ENCODE results near the gene PDZRN4. TPM values are rescaled to one million over a fixed set of nuclear protein-coding genes. Genes with fewer than 3 reads are reported as not detected.

The PDZRN4 gene
- polyA plus RNA-seq, 3 donors = not detected

DNA sequence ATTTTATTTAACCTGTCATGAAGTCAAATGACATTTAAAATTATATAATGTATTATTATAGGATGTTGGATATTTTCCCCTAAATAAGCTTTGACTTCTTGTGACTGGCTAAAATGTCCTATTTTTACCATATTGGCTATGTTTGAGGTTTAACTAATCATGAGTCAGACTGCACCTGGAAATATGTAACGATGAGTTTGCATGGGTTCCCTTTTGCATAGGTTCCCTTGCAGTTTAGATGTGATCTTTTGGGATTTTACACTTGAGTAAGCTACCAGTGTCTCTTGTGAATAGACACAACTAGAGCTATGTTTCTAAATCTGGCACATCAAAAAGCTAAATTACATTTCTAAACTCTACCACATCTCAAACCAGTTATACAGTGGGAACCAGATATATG is 5.2 kb downstream of the PDZRN4 start:
- Histone ChIP-seq H3K79me2 (ENCODE audit: insufficient read depth, low read length) (no peaks in the 10 kb centered on the region), H3K4me3 (replicated peaks in 1 of 3; ENCODE audit: low read depth in 2 of 3, low read length in 3 of 3) (no peak overlapping the region), H3K27me3 (ENCODE audit: control insufficient read depth in 2 of 2, insufficient read depth in 2 of 2, low read length in 2 of 2) (peaks cover 27 to 41% of the 10 kb centered on the region in 2 donors), H3K27ac (ENCODE audit: low read depth in 1 of 2, low read length in 2 of 2) (no peak overlapping the region), H3K9ac (ENCODE audit: insufficient read depth, low read length, poor library complexity, severe bottlenecking) (no peak overlapping the region), H2AFZ (ENCODE audit: insufficient read depth, low read depth, low read length, poor library complexity, severe bottlenecking) (no peak overlapping the region), H3K4me1 (ENCODE audit: control insufficient read depth in 1 of 2, insufficient read depth in 2 of 2, low read length in 2 of 2) (peaks cover 0 to under 1% of the 10 kb centered on the region in 2 donors), H3K9me3 (replicated peaks in 1 of 2; ENCODE audit: control insufficient read depth in 1 of 2, insufficient read depth in 1 of 2, low read length in 2 of 2) (peaks cover 0 to 14% of the 10 kb centered on the region in 2 donors), H4K20me1 (ENCODE audit: insufficient read depth, low read length) (no peaks in the 10 kb centered on the region), H3K4me2 (replicated peaks; ENCODE audit: extremely low read depth, low read length, poor library complexity, severe bottlenecking) (no peak overlapping the region), H3K36me3 (replicated peaks in 1 of 2; ENCODE audit: control insufficient read depth in 1 of 2, insufficient read depth in 2 of 2, low read length in 2 of 2) (no peaks in the 10 kb centered on the region)
- Mint-ChIP-seq H3K27me3 (ENCODE audit: low read depth in 3 of 3) (peaks cover 27 to 41% (median 28%) of the 10 kb centered on the region in 3 donors), H3K9me3 (peaks cover 0 to 9% (median 0%) of the 10 kb centered on the region in 7 donors), H3K36me3 (no peaks in the 10 kb centered on the region), H3K27ac (no peak overlapping the region), H3K4me3 (no peak overlapping the region), H3K4me1 (peaks cover 14% of the 10 kb centered on the region)
- TF ChIP-seq, protein P1, sequence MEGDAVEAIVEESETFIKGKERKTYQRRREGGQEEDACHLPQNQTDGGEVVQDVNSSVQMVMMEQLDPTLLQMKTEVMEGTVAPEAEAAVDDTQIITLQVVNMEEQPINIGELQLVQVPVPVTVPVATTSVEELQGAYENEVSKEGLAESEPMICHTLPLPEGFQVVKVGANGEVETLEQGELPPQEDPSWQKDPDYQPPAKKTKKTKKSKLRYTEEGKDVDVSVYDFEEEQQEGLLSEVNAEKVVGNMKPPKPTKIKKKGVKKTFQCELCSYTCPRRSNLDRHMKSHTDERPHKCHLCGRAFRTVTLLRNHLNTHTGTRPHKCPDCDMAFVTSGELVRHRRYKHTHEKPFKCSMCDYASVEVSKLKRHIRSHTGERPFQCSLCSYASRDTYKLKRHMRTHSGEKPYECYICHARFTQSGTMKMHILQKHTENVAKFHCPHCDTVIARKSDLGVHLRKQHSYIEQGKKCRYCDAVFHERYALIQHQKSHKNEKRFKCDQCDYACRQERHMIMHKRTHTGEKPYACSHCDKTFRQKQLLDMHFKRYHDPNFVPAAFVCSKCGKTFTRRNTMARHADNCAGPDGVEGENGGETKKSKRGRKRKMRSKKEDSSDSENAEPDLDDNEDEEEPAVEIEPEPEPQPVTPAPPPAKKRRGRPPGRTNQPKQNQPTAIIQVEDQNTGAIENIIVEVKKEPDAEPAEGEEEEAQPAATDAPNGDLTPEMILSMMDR (IDR thresholded peaks at IDR 0.05) = no peak
- intact Hi-C loops (cut with micrococcal nuclease) = no loop called here
- DNase-seq = no peak
- no CpG with 5 or more reads among the region's 1 CpG for WGBS (ENCODE audit: insufficient coverage)

DNA sequence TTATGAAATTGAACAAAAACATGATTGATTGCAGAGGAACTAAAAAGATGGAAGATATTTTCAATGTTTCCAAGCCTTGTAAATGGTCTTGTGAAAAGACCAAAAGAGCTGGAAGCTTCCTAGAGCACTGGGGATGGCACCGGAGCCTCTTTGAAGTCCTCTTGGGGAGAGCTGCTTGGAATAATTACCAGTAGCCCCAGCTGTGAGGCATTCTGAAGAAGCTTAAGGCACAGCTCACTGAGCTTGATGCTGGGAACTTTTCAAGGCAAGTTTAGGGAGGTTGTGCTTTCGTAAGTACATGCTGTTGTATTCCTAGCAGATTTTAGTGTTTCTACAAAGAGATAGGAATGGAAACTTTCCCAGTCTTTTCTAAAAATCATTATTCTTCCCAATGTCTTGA is 13.9 kb downstream of the PDZRN4 start:
- Histone ChIP-seq H3K9me3 (replicated peaks in 1 of 2; ENCODE audit: control insufficient read depth in 1 of 2, insufficient read depth in 1 of 2, low read length in 2 of 2) (no peaks in the 10 kb centered on the region), H3K27ac (ENCODE audit: low read depth in 1 of 2, low read length in 2 of 2) (no peak overlapping the region), H4K20me1 (ENCODE audit: insufficient read depth, low read length) (no peaks in the 10 kb centered on the region), H2AFZ (ENCODE audit: insufficient read depth, low read depth, low read length, poor library complexity, severe bottlenecking) (no peak overlapping the region), H3K27me3 (ENCODE audit: control insufficient read depth in 2 of 2, insufficient read depth in 2 of 2, low read length in 2 of 2) (no peaks in the 10 kb centered on the region), H3K4me1 (ENCODE audit: control insufficient read depth in 1 of 2, insufficient read depth in 2 of 2, low read length in 2 of 2) (no peaks in the 10 kb centered on the region), H3K79me2 (ENCODE audit: insufficient read depth, low read length) (no peaks in the 10 kb centered on the region), H3K9ac (ENCODE audit: insufficient read depth, low read length, poor library complexity, severe bottlenecking) (no peak overlapping the region), H3K4me2 (replicated peaks; ENCODE audit: extremely low read depth, low read length, poor library complexity, severe bottlenecking) (no peak overlapping the region), H3K36me3 (replicated peaks in 1 of 2; ENCODE audit: control insufficient read depth in 1 of 2, insufficient read depth in 2 of 2, low read length in 2 of 2) (no peaks in the 10 kb centered on the region), H3K4me3 (replicated peaks in 1 of 3; ENCODE audit: low read depth in 2 of 3, low read length in 3 of 3) (no peak overlapping the region)
- Mint-ChIP-seq H3K27me3 (ENCODE audit: low read depth in 3 of 3) (peaks cover 0 to 2% (median 2%) of the 10 kb centered on the region in 3 donors), H3K9me3 (peaks cover 0 to 1% (median 0%) of the 10 kb centered on the region in 7 donors), H3K4me3 (no peak overlapping the region), H3K36me3 (no peaks in the 10 kb centered on the region), H3K4me1 (peaks cover 10% of the 10 kb centered on the region), H3K27ac (no peak overlapping the region)
- TF ChIP-seq, protein P1 (IDR thresholded peaks at IDR 0.05) = no peak
- WGBS (ENCODE audit: insufficient coverage) = 100% methylated on average over 1 of the region's 2 CpGs
- intact Hi-C loops (cut with micrococcal nuclease) = no loop called here
- DNase-seq = no peak

Measured in CD14-positive monocyte (primary cell).